Erythroblast (primary cell): ENCODE measurements around the gene LRRC56.

Experiments used
- DNase-seq, 2 experiments: peaks; one replicate each; lab custom pipeline; 2025; lab: John Stamatoyannopoulos, UW
- GATA1 ChIP-seq: IDR thresholded peaks from 2 replicates; pipeline ENCODE4 v1.6.1; 2011; ENCODE audit warnings: low read depth, mild to moderate bottlenecking, control low read depth, low read length, moderate library complexity
- POLR2A ChIP-seq: IDR thresholded peaks from 2 replicates; pipeline ENCODE4 v1.6.1; 2011; ENCODE audit warnings: mild to moderate bottlenecking, low read length

The LRRC56 gene

DNA sequence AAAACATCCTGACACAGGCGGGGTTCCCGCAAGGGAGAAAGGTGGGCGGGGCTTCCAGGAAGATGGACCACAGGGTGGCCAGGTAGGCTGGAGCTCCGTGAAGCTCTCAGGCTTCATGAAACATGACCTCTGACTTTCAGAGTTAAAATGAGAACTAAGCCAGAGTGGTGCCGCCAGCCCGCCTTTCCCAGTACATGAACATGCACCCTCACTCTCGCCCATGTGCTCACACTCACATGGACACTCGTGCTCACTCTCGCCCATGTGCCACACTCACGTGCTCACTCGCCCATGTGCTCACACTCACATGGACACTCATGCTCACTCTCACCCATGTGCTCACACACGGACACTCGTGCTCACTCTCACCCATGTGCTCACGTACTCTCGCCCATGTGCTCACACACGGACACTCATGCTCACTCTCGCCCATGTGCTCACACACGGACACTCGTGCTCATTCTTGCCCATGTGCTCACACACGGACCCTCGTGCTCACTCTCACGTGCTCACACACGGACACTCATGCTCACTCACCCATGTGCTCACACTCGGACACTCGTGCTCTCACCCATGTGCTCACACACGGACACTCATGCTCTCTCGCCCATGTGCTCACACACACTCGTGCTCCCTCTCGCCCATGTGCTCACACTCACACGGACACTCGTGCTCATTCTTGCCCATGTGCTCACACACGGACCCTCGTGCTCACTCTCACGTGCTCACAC, 40.3 kb upstream of the LRRC56 start:
- TF ChIP-seq POLR2A = no peak
- no peak for TF ChIP-seq GATA1

GRCh38 chr11:497565-498296, 39.6 kb upstream of the LRRC56 start:
- TF ChIP-seq POLR2A = no peak
- peak in 1 of 2 experiments; percentile 38 for DNase-seq

More for the DNA sequence above, 40.3 kb upstream of the LRRC56 start:
- DNase-seq = no peak

DNA sequence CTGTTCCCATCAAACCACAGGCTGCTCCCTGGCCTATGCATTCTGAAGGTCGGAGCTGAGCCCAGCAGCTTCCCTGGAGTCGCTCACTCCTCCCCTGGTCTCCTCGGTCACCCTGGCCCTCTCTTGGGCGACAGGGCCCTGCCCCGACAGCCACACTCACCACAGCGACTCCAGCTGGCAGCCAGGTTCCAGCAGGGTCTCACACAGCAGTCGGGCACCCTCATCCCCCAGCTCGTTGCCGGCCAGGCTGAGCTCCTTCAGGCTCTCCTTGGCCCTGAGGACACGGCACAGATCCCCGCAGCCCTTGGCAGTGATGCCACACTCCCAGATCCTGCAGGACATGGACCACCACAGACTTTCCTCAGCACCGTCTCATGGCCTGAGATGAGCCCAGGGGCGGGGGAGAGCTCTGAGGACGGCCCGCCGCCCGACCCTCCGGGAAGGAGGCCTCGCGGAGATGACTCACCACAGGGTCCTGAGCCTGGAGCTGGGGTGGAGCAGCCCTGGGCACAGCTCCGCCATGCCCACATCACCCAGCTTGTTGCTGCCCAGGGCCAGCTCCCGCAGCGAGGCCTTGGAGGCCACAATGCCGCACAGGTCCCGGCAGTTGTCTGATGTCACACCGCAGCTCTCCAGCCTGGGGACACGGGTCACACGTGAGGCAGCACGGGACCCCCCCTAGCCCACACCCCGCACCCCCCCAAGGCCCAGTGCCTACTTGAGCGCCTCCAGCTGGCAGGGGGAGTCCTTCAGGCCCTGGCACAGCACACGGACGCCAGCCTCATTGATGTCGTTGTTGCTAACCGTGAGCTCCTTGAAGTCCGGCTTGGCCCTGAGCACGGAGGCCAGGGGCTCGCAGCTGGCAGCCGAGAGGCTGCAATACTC, 38.8 kb upstream of the LRRC56 start:
- no peak for DNase-seq
- TF ChIP-seq GATA1 (no peak), POLR2A (no peak)

DNA sequence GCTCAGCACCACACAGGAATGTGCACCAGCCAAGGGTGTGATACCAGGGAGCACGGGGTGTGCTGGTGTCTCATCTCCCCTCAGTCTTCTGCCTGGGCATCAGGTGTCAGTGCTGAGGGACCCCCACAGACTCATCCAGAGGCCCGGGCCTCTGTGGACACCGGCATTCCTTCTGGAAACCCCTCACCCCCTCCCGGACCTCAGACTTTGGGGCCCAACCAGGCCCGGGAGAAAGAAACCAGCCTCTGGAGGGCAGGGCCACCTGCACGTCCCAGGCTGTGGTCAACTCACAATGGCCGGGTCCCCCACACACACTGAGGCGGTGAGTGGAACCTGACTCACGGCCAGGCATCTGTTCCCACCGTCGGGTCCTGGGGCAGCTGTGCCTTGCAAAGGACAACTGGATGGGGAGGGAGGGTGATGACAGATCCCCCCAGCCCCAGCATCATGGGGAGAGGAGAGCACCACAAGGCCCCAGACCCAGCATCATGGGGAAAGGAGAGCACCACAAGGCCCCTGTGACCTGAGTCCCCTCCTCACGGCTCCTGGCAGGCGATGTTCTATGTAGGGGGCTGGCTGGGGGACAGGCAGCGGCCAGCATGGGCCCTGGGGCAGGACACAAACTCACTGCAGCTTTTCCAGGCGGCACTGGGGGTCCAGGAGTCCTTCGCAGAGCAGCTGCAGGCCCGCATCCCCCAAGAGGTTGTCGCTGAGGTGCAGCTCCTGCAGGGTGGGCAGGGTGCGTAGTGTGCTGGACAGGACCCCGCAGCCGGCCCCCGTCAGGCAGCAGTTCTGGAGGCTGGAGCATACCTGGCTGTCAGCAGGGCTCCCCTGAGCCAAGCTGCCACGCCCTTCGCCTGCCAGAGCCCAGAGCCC, 37.9 kb upstream of the LRRC56 start:
- TF ChIP-seq POLR2A = no peak
- no peak for TF ChIP-seq GATA1
- no peak for DNase-seq

DNA sequence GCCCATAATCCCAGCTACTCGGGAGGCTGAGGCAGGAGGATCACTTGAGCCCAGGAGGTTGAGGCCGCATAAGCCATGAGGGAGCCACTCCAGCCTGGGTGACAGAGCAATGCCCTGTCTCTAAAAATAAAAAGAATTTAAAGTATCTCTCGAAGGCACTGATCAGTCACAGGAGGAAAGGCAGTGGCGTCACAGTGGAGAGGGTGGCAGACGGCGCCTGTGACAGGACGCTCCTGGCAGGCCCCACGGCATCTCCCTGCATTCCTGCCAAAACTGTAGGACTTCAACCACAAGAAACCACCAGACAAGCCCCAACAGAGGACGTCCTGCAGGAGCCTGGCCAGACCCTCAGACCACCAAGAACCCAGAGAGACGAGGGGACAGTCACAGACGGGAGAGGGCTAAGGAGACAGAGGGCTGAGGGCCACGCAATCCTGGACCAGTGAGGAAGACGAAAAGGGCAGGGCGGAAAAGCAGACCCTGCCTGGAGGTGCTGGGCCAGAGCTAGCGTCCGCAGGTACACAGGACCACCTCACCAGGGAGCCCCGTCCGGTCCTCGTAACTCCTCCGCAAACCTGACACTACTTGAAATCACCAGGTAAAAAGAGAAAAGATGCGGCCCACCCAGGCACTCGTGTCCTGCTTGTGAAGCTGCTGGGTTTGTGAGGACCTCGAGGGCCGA, 36.2 kb upstream of the LRRC56 start:
- DNase-seq = no peak
- TF ChIP-seq GATA1 = no peak
- no peak for TF ChIP-seq POLR2A

DNA sequence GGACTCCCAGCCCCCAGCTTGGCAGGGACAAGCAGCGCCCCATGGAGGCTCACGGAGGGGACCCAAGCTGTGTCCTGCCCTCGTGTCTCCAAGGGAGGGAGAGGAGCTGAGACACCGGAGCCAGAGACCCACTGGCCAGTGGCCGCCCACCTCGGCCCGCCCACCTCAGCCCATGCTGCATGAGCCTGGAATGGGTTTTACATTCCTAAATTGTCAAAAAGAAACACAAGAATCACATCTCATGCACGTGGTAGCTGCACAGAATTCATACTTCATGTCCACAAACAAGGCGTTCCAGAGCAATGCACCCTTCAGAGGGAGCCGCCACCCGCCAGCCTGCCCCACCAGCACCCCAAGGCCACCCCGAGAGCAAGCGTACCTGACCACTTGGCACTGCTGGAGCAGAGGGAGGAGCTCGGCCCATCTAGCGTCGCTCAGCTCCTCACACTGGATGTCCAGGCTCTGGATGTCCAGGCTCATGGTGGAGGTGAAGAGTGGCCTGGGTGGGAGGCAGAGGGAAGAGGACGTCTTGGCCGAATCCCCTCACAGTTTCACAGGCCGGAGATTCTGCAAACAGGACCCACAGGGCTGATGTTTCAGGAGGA, 35.5 kb upstream of the LRRC56 start:
- TF ChIP-seq POLR2A = no peak
- TF ChIP-seq GATA1 = no peak
- DNase-seq = no peak

DNA sequence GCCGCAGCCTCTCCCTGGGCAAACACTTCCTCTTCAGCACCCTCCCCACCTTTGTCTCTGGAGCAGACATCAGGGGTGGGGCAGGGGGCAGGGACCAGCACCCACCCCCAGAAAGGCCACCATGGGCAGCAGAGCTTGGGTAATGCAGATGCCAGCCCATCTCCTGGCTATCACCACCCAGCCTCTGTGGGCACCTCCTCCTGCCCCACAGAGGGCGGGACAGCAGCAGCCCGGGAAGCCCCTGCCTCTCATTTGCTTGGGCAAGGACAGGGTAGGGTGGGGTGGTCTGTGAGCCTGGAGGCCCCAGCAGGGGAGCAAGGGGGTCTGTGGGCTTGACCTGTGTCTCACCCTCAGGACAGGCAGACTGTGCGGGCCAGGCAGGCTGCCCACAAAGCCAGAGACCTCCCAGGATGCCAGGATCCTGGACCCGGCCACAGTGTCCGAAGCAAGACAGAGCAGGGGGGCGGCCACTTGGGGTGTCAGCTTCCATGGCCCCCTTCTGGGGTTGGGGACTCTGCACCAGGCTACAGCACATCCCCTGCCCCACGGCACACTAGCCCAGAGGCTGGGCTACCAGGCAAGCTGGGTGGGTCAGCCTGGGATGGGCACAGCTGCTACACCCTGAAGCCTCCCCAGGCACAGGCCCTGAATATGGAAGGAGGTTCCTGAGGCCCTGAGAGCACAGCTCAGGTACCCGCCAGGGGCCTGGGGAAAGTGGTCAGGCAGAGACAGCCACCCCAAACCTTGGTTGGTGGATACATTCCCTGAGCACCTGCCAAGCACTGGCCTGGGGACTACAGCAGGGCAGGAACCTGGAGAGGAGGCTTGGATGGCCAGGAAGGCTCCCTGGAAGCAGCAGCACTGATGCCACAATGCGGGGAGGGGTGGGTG, 34.8 kb upstream of the LRRC56 start:
- TF ChIP-seq POLR2A (no peak), GATA1 (no peak)

DNA sequence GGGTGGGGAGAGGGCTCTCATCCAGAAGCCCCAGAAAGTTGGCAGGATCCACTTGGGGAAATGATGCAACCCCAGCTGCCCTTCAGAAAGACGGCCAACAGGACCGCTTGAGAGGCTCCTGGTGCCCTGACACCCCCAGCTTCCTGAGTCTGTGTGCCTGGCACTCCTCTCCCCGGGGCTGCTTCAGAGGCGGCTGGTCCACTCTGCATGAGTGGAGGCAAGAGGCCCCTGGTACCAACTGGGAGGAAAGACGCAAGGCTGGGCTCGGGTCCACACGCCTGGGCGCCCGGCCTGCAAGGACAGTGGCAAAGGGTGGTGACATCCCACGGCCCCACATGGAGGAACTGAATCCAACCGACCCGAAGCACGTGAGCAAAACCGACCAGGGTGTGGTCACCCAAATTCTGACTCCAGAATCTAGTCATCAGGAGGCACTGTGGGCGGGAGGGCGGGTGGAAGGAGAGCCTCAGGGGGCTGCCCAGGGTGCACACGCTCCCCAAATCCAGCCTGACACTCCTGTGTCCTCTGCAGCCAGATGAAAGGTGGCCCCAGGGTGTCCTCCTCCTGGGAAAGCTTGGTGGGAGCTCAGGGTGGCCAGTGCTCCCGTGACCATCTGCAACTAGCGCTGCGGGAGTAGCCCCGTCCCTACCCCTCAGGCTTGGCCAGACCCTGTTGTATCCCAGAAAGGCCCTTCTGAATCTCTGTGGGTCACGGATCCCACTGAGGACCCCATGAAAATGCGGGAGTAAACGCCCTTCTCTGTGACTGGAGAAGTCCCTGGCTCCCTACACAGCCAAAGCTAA, 33.9 kb upstream of the LRRC56 start:
- peak; percentile 74 to 82 for DNase-seq
- TF ChIP-seq GATA1 = no peak
- TF ChIP-seq POLR2A = peak; percentile 75

More for the DNA sequence above, 34.8 kb upstream of the LRRC56 start:
- DNase-seq = no peak

GRCh38 chr11:504053-504993, 33.0 kb upstream of the LRRC56 start:
- TF ChIP-seq GATA1 (no peak), POLR2A (peak; percentile 41)

More at GRCh38 chr11:504053-504993, 33.0 kb upstream of the LRRC56 start:
- DNase-seq = peak; percentile 87 to 91
